Measurements from ENCODE around the gene SFXN2. TPM values are rescaled to one million over a fixed set of nuclear protein-coding genes. Genes with fewer than 3 reads are reported as not detected.

SFXN2 gene
- polyA plus RNA-seq, 3 donors from 2014 or later: 4.9 to 9.6 (median 7.9) TPM

GRCh38 chr10:102773320-102773719 lies 58.9 kb downstream of the SFXN2 start:
- H3K36me3 Mint-ChIP-seq: peaks cover 0 to 6% (median 3%) of the 10 kb centered on the region in 3 donors
- peak overlapping the region in 4 of 6 donors; percentile 17 to 79 (median 62) for H3K27ac Mint-ChIP-seq
- H3K4me3 Mint-ChIP-seq: no peak overlapping the region
- H3K27me3 Mint-ChIP-seq (ENCODE audit: low read depth in 3 of 3): no peaks in the 10 kb centered on the region
- DNase-seq: no peak
- no peaks in the 10 kb centered on the region for H3K9me3 Mint-ChIP-seq
- peaks cover 62 to 76% of the 10 kb centered on the region in 2 donors for H3K4me1 Mint-ChIP-seq

GRCh38 chr10:102773986-102774385 lies 59.5 kb downstream of the SFXN2 start:
- H3K4me1 Mint-ChIP-seq: peaks cover 65 to 82% of the 10 kb centered on the region in 2 donors
- H3K4me3 Mint-ChIP-seq: peak overlapping the region in 3 of 5 donors; percentile 15 to 29 (median 18)
- DNase-seq: peak in 1 of 3 donors; percentile 20

GRCh38 chr10:102775201-102775934 lies 60.9 kb downstream of the SFXN2 start:
- no peaks in the 10 kb centered on the region for H3K27me3 Mint-ChIP-seq (ENCODE audit: low read depth in 3 of 3)
- DNase-seq: no peak
- H3K27ac Mint-ChIP-seq: peak overlapping the region in 2 of 6 donors; percentile 40 to 48
- H3K36me3 Mint-ChIP-seq: peaks cover 0 to 3% (median 3%) of the 10 kb centered on the region in 3 donors
- H3K9me3 Mint-ChIP-seq: no peaks in the 10 kb centered on the region
- H3K4me3 Mint-ChIP-seq: peak overlapping the region in 1 of 5 donors; percentile 17
- H3K4me1 Mint-ChIP-seq: peaks cover 60 to 78% of the 10 kb centered on the region in 2 donors

More at GRCh38 chr10:102773986-102774385, 59.5 kb downstream of the SFXN2 start:
- no peaks in the 10 kb centered on the region for H3K27me3 Mint-ChIP-seq (ENCODE audit: low read depth in 3 of 3)
- peak overlapping the region; percentile 22 to 80 (median 62) for H3K27ac Mint-ChIP-seq
- peaks cover 0 to 6% (median 3%) of the 10 kb centered on the region in 3 donors for H3K36me3 Mint-ChIP-seq
- no peaks in the 10 kb centered on the region for H3K9me3 Mint-ChIP-seq

GRCh38 chr10:102775935-102776669 lies 61.7 kb downstream of the SFXN2 start:
- Mint-ChIP-seq H3K27ac (peak overlapping the region in 4 of 6 donors; percentile 14 to 80 (median 40)), H3K36me3 (peaks cover 0 to 6% (median 3%) of the 10 kb centered on the region in 3 donors), H3K27me3 (ENCODE audit: low read depth in 3 of 3) (no peaks in the 10 kb centered on the region), H3K4me1 (peaks cover 63 to 78% of the 10 kb centered on the region in 2 donors), H3K4me3 (peak overlapping the region in 2 of 5 donors; percentile 12 to 29), H3K9me3 (no peaks in the 10 kb centered on the region)
- DNase-seq: no peak

GRCh38 chr10:102776779-102777456 lies 62.5 kb downstream of the SFXN2 start:
- no peak overlapping the region for H3K4me3 Mint-ChIP-seq
- no peak for DNase-seq
- no peaks in the 10 kb centered on the region for H3K9me3 Mint-ChIP-seq
- H3K27ac Mint-ChIP-seq: peak overlapping the region in 2 of 6 donors; percentile 46 to 48
- no peaks in the 10 kb centered on the region for H3K27me3 Mint-ChIP-seq (ENCODE audit: low read depth in 3 of 3)
- H3K4me1 Mint-ChIP-seq: peaks cover 71 to 85% of the 10 kb centered on the region in 2 donors
- H3K36me3 Mint-ChIP-seq: peaks cover 0 to 6% (median 3%) of the 10 kb centered on the region in 3 donors

- no peaks in the 10 kb centered on the region for H3K9me3 Mint-ChIP-seq
- H3K27ac Mint-ChIP-seq: peak overlapping the region in 3 of 6 donors; percentile 6 to 79 (median 18)
- no peak for DNase-seq
- H3K4me1 Mint-ChIP-seq: peaks cover 76 to 91% of the 10 kb centered on the region in 2 donors
- peaks cover 0 to 11% (median 3%) of the 10 kb centered on the region in 3 donors for H3K36me3 Mint-ChIP-seq
- H3K27me3 Mint-ChIP-seq (ENCODE audit: low read depth in 3 of 3): peaks cover 0 to 2% (median 0%) of the 10 kb centered on the region in 3 donors
- H3K4me3 Mint-ChIP-seq: no peak overlapping the region
These were observed 63.4 kb downstream of the SFXN2 start for GRCh38 chr10:102777711-102778453.

- Mint-ChIP-seq H3K36me3 (peaks cover 0 to 12% (median 3%) of the 10 kb centered on the region in 3 donors), H3K4me1 (peaks cover 78 to 91% of the 10 kb centered on the region in 2 donors), H3K4me3 (no peak overlapping the region), H3K9me3 (no peaks in the 10 kb centered on the region), H3K27me3 (ENCODE audit: low read depth in 3 of 3) (peaks cover 0 to 2% (median 0%) of the 10 kb centered on the region in 3 donors), H3K27ac (peak overlapping the region in 1 of 6 donors; percentile 7)
- no peak for DNase-seq
These were observed 64.3 kb downstream of the SFXN2 start for GRCh38 chr10:102778781-102779180.

GRCh38 chr10:102779680-102780526 lies 65.5 kb downstream of the SFXN2 start:
- H3K4me1 Mint-ChIP-seq: peaks cover 73 to 86% of the 10 kb centered on the region in 2 donors
- peaks cover 0 to 2% (median 0%) of the 10 kb centered on the region in 3 donors for H3K27me3 Mint-ChIP-seq (ENCODE audit: low read depth in 3 of 3)
- no peaks in the 10 kb centered on the region for H3K9me3 Mint-ChIP-seq
- no peak for DNase-seq
- H3K36me3 Mint-ChIP-seq: peaks cover 0 to 9% (median 0%) of the 10 kb centered on the region in 3 donors
- H3K4me3 Mint-ChIP-seq: no peak overlapping the region
- peak overlapping the region in 5 of 6 donors; percentile 10 to 51 (median 13) for H3K27ac Mint-ChIP-seq

- H3K9me3 Mint-ChIP-seq: no peaks in the 10 kb centered on the region
- no peak overlapping the region for H3K4me3 Mint-ChIP-seq
- H3K27ac Mint-ChIP-seq: peak overlapping the region in 1 of 6 donors; percentile 16
- H3K27me3 Mint-ChIP-seq (ENCODE audit: low read depth in 3 of 3): peaks cover 0 to 2% (median 0%) of the 10 kb centered on the region in 3 donors
- peaks cover 70 to 82% of the 10 kb centered on the region in 2 donors for H3K4me1 Mint-ChIP-seq
- no peak for DNase-seq
- H3K36me3 Mint-ChIP-seq: peaks cover 0 to 9% (median 0%) of the 10 kb centered on the region in 3 donors
These were observed 66.0 kb downstream of the SFXN2 start for GRCh38 chr10:102780527-102780808.

GRCh38 chr10:102781090-102781920 lies 66.9 kb downstream of the SFXN2 start:
- H3K4me1 Mint-ChIP-seq: peaks cover 70 to 82% of the 10 kb centered on the region in 2 donors
- H3K27me3 Mint-ChIP-seq (ENCODE audit: low read depth in 3 of 3): peaks cover 0 to 2% (median 0%) of the 10 kb centered on the region in 3 donors
- no peaks in the 10 kb centered on the region for H3K9me3 Mint-ChIP-seq
- DNase-seq: no peak
- H3K4me3 Mint-ChIP-seq: peak overlapping the region in 1 of 5 donors; percentile 24
- peak overlapping the region in 5 of 6 donors; percentile 17 to 61 (median 39) for H3K27ac Mint-ChIP-seq
- H3K36me3 Mint-ChIP-seq: peaks cover 0 to 9% (median 0%) of the 10 kb centered on the region in 3 donors

- peaks cover 0 to 2% (median 0%) of the 10 kb centered on the region in 3 donors for H3K27me3 Mint-ChIP-seq (ENCODE audit: low read depth in 3 of 3)
- H3K27ac Mint-ChIP-seq: peak overlapping the region in 2 of 6 donors; percentile 48 to 74
- DNase-seq: no peak
- no peak overlapping the region for H3K4me3 Mint-ChIP-seq
- no peaks in the 10 kb centered on the region for H3K9me3 Mint-ChIP-seq
- peaks cover 69 to 82% of the 10 kb centered on the region in 2 donors for H3K4me1 Mint-ChIP-seq
- H3K36me3 Mint-ChIP-seq: peaks cover 0 to 9% (median 0%) of the 10 kb centered on the region in 3 donors
These were observed 67.6 kb downstream of the SFXN2 start for GRCh38 chr10:102781921-102782557.
